HEK293 (cell line): ENCODE results near the gene OGFRL1.

Experiments
- CTCF ChIA-PET: fragments of 350-600 bp; formaldehyde crosslinking; extraction: SDS; loops from one replicate; lab custom pipeline; 2021; ENCODE audit warnings: antibody characterized with exemption; lab: Yijun Ruan, JAX
- POLR2A ChIA-PET: fragments of 300-600 bp; formaldehyde crosslinking; extraction: SDS; loops from one replicate; lab custom pipeline; 2020; ENCODE audit warnings: antibody characterized with exemption, inconsistent platforms; lab: Yijun Ruan, JAX
- H3K27ac ChIP-seq: fragments of 200-500 bp; sonication (Bioruptor generic); 2 replicates; pipeline ENCODE4 v1.5.1; 2014; ENCODE audit warnings: low read depth, low read length, control low read depth, inconsistent platforms; ENCODE audit errors: extremely low read depth
- H3K36me3 ChIP-seq, 2 experiments: fragments of 200-500 bp in 1 of 2; sonication (Bioruptor generic) in 1 of 2; 1 replicate in 1 of 2; 2 replicates in 1 of 2; pipeline ENCODE4 v1.5.1; 2014 to 2017; ENCODE audit warnings: inconsistent platforms in 2 of 2, low read length in 2 of 2; ENCODE audit not compliant: control insufficient read depth in 2 of 2, insufficient read depth in 1 of 2
- H3K4me1 ChIP-seq: fragments of 200-500 bp; sonication (Bioruptor generic); 2 replicates; pipeline ENCODE4 v1.5.1; 2014; ENCODE audit warnings: mild to moderate bottlenecking, low read length, inconsistent platforms; ENCODE audit not compliant: control insufficient read depth, insufficient read depth
- H3K4me3 ChIP-seq: 2 replicates; pipeline ENCODE4 v1.5.1; 2011; ENCODE audit warnings: low read depth, mild to moderate bottlenecking, control low read depth, low read length, moderate library complexity
- H3K9me3 ChIP-seq: fragments of 200-500 bp; sonication (Bioruptor generic); 2 replicates; pipeline ENCODE4 v1.5.1; 2014; ENCODE audit warnings: low read depth, low read length, inconsistent platforms; ENCODE audit not compliant: control insufficient read depth, insufficient read depth
- GFI1B ChIP-seq: fragments of 450-650 bp; formaldehyde crosslinking; IDR thresholded peaks from 2 replicates; pipeline ENCODE4 v1.5.1; 2016; ENCODE audit warnings: missing biosample characterization, missing genetic modification characterization
- HIC1 ChIP-seq: fragments of 450-650 bp; formaldehyde crosslinking; IDR thresholded peaks from 2 replicates; pipeline ENCODE4 v1.5.1; 2016; ENCODE audit warnings: missing biosample characterization, missing genetic modification characterization
- IKZF3 ChIP-seq: fragments of 450-650 bp; IDR thresholded peaks from 2 replicates; pipeline ENCODE4 v1.5.0; 2018; ENCODE audit warnings: missing biosample characterization, mild to moderate bottlenecking, missing genetic modification characterization, moderate library complexity
- KLF16 ChIP-seq: fragments of 450-650 bp; formaldehyde crosslinking; IDR thresholded peaks from 2 replicates; pipeline ENCODE4 v1.5.1; 2017; ENCODE audit warnings: missing biosample characterization, missing genetic modification characterization
- KLF7 ChIP-seq: fragments of 450-650 bp; formaldehyde crosslinking; IDR thresholded peaks from 2 replicates; pipeline ENCODE4 v1.5.1; 2016; ENCODE audit warnings: missing biosample characterization, missing genetic modification characterization, borderline replicate concordance
- KLF8 ChIP-seq: fragments of 450-650 bp; formaldehyde crosslinking; IDR thresholded peaks from 2 replicates; pipeline ENCODE4 v1.5.1; 2016; ENCODE audit warnings: missing biosample characterization, missing genetic modification characterization
- MEIS1 ChIP-seq: sonication (generic); formaldehyde crosslinking; IDR thresholded peaks from 2 replicates; pipeline ENCODE4 v1.8.1; 2022; ENCODE audit warnings: missing genetic modification reagents, mild to moderate bottlenecking, borderline replicate concordance
- SP2 ChIP-seq: fragments of 450-650 bp; formaldehyde crosslinking; IDR thresholded peaks from 2 replicates; pipeline ENCODE4 v1.5.1; 2016; ENCODE audit warnings: missing biosample characterization, missing genetic modification characterization
- SP3 ChIP-seq: fragments of 450-650 bp; formaldehyde crosslinking; IDR thresholded peaks from 2 replicates; pipeline ENCODE4 v1.5.1; 2016; ENCODE audit warnings: missing biosample characterization, missing genetic modification characterization
- ZEB2 ChIP-seq: fragments of 450-650 bp; formaldehyde crosslinking; IDR thresholded peaks from 2 replicates; pipeline ENCODE4 v1.5.1; 2016; ENCODE audit warnings: missing biosample characterization, missing genetic modification characterization
- ZFHX2 ChIP-seq: fragments of 450-650 bp; formaldehyde crosslinking; conservative IDR thresholded peaks from 2 replicates; pipeline ENCODE4 v1.5.1; 2016; ENCODE audit warnings: missing biosample characterization, missing genetic modification characterization
- ZFP69B ChIP-seq: fragments of 450-650 bp; formaldehyde crosslinking; IDR thresholded peaks from 2 replicates; pipeline ENCODE4 v1.5.1; 2016; ENCODE audit warnings: missing biosample characterization, missing genetic modification characterization
- ZIC2 ChIP-seq: fragments of 450-650 bp; formaldehyde crosslinking; IDR thresholded peaks from 2 replicates; pipeline ENCODE4 v1.5.1; 2016; ENCODE audit warnings: missing biosample characterization, missing genetic modification characterization
- ZNF114 ChIP-seq: fragments of 450-650 bp; formaldehyde crosslinking; IDR thresholded peaks from 2 replicates; pipeline ENCODE4 v1.5.0; 2017; ENCODE audit warnings: missing biosample characterization, missing genetic modification characterization
- ZNF2 ChIP-seq: fragments of 450-650 bp; formaldehyde crosslinking; IDR thresholded peaks from 2 replicates; pipeline ENCODE4 v1.5.1; 2016; ENCODE audit warnings: missing biosample characterization, missing genetic modification characterization
- ZNF211 ChIP-seq: fragments of 450-650 bp; formaldehyde crosslinking; IDR thresholded peaks from 2 replicates; pipeline ENCODE4 v1.5.1; 2016; ENCODE audit warnings: low read depth, missing biosample characterization, missing genetic modification characterization
- ZNF221 ChIP-seq: fragments of 450-650 bp; formaldehyde crosslinking; IDR thresholded peaks from 2 replicates; pipeline ENCODE4 v1.5.1; 2017; ENCODE audit warnings: missing biosample characterization, missing genetic modification characterization, borderline replicate concordance
- ZNF76 ChIP-seq: fragments of 450-650 bp; formaldehyde crosslinking; IDR thresholded peaks from 2 replicates; pipeline ENCODE4; 2016; ENCODE audit warnings: low read depth, missing biosample characterization, missing genetic modification characterization, borderline replicate concordance
- ZSCAN16 ChIP-seq: fragments of 450-650 bp; formaldehyde crosslinking; IDR thresholded peaks from 2 replicates; pipeline ENCODE4 v1.5.1; 2016; ENCODE audit warnings: missing biosample characterization, missing genetic modification characterization
- ZXDB ChIP-seq: fragments of 450-650 bp; formaldehyde crosslinking; IDR thresholded peaks from 2 replicates; pipeline ENCODE4 v1.5.1; 2016; ENCODE audit warnings: missing biosample characterization, missing genetic modification characterization
- TF ChIP-seq, protein P1 (sequence below): fragments of 450-650 bp; formaldehyde crosslinking; conservative IDR thresholded peaks from 2 replicates; pipeline ENCODE4 v1.5.1; 2016; ENCODE audit warnings: low read depth, missing biosample characterization, missing genetic modification characterization
- TF ChIP-seq, protein P2 (sequence below): fragments of 450-650 bp; formaldehyde crosslinking; IDR thresholded peaks from 2 replicates; pipeline ENCODE4 v1.5.1; 2016; ENCODE audit warnings: missing biosample characterization, missing genetic modification characterization
- TF ChIP-seq, protein P3 (sequence below): fragments of 450-650 bp; formaldehyde crosslinking; IDR thresholded peaks from 2 replicates; pipeline ENCODE4 v1.5.1; 2017; ENCODE audit warnings: missing biosample characterization, mild to moderate bottlenecking, missing genetic modification characterization, moderate library complexity
- TF ChIP-seq, protein P4 (sequence below): fragments of 450-650 bp; formaldehyde crosslinking; IDR thresholded peaks from 2 replicates; pipeline ENCODE4 v1.5.1; 2016; ENCODE audit warnings: missing biosample characterization, missing genetic modification characterization, borderline replicate concordance

OGFRL1 gene

GRCh38 chr6:71288228-71289038 is at the start of gene OGFRL1:
Gene OGFRL1 (plus strand): TSS chr6:71288811. CDS start chr6:71288937, 126 bp downstream.
- H3K36me3 ChIP-seq, result peaks cover 0 to 4% of the 10 kb centered on the region in 2 experiments; a peak in 1 of 3 replicates
- H3K4me1 ChIP-seq, result peaks cover 18% of the 10 kb centered on the region
- H3K27ac ChIP-seq, result peak within 1 kb of the TSS; percentile 84; the same call in 1 of the 2 replicates
- ChIA-PET CTCF (interaction anchor here (0.6 to 2.2 kb wide), 16 partner anchors 10 to 278 kb away, joined by 3 to 11 read pairs (median 4); no protein-coding TSS in a partner anchor), POLR2A (interaction anchor here (0.5 to 2.4 kb wide), 23 partner anchors 8 to 621 kb away, joined by 3 to 29 read pairs (median 4); partner anchors contain the start of gene SMAP1)
- peak within 1 kb of the TSS; percentile 82 for H3K4me3 ChIP-seq
- H3K9me3 ChIP-seq, result no peaks in the 10 kb centered on the region
- TF ChIP-seq ZIC2 (peak; percentile 90), ZNF114 (tag by site-specific recombination) (no peak), ZEB2 (tag by site-specific recombination) (peak; percentile 81; the same call in 1 of the 2 replicates), KLF8 (peak; percentile 79; the same call in 1 of the 2 replicates), ZSCAN16 (tag by site-specific recombination) (no peak), ZFP69B (tag by site-specific recombination) (0 out of 2 replicates have a peak, but pooled peaks have one; percentile 32), ZXDB (tag by site-specific recombination) (peak; percentile 78; the same call in 1 of the 2 replicates), HIC1 (peak; percentile 69), ZNF76 (tag by site-specific recombination) (peak; percentile 51; the same call in 1 of the 2 replicates), KLF16 (peak; percentile 75), SP2 (tag by site-specific recombination) (peak; percentile 78), IKZF3 (peak; percentile 88), MEIS1 (CRISPR knock-in tag) (no peak), SP3 (peak; percentile 83), ZNF221 (tag by site-specific recombination) (no peak), KLF7 (peak; percentile 80), GFI1B (tag by site-specific recombination) (no peak), ZFHX2 (tag by site-specific recombination) (no peak), ZNF211 (no peak), ZNF2 (tag by site-specific recombination) (peak; percentile 31; the same call in 1 of the 2 replicates)
- TF ChIP-seq, protein P1, sequence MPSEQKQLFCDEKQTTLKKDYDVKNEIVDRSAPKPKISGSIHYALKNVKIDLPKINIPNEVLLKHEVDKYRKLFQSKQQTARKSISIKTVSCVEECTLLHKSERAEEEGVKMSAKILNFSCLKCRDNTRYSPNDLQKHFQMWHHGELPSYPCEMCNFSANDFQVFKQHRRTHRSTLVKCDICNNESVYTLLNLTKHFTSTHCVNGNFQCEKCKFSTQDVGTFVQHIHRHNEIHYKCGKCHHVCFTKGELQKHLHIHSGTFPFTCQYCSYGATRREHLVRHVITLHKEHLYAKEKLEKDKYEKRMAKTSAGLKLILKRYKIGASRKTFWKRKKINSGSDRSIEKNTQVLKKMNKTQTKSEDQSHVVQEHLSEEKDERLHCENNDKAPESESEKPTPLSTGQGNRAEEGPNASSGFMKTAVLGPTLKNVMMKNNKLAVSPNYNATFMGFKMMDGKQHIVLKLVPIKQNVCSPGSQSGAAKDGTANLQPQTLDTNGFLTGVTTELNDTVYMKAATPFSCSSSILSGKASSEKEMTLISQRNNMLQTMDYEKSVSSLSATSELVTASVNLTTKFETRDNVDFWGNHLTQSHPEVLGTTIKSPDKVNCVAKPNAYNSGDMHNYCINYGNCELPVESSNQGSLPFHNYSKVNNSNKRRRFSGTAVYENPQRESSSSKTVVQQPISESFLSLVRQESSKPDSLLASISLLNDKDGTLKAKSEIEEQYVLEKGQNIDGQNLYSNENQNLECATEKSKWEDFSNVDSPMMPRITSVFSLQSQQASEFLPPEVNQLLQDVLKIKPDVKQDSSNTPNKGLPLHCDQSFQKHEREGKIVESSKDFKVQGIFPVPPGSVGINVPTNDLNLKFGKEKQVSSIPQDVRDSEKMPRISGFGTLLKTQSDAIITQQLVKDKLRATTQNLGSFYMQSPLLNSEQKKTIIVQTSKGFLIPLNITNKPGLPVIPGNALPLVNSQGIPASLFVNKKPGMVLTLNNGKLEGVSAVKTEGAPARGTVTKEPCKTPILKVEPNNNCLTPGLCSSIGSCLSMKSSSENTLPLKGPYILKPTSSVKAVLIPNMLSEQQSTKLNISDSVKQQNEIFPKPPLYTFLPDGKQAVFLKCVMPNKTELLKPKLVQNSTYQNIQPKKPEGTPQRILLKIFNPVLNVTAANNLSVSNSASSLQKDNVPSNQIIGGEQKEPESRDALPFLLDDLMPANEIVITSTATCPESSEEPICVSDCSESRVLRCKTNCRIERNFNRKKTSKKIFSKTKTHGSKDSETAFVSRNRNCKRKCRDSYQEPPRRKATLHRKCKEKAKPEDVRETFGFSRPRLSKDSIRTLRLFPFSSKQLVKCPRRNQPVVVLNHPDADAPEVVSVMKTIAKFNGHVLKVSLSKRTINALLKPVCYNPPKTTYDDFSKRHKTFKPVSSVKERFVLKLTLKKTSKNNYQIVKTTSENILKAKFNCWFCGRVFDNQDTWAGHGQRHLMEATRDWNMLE (tag by site-specific recombination), result no peak
- TF ChIP-seq, protein P2, sequence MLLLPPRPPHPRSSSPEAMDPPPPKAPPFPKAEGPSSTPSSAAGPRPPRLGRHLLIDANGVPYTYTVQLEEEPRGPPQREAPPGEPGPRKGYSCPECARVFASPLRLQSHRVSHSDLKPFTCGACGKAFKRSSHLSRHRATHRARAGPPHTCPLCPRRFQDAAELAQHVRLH (tag by site-specific recombination), result peak; percentile 51; the same call in 1 of the 2 replicates
- TF ChIP-seq, protein P3, sequence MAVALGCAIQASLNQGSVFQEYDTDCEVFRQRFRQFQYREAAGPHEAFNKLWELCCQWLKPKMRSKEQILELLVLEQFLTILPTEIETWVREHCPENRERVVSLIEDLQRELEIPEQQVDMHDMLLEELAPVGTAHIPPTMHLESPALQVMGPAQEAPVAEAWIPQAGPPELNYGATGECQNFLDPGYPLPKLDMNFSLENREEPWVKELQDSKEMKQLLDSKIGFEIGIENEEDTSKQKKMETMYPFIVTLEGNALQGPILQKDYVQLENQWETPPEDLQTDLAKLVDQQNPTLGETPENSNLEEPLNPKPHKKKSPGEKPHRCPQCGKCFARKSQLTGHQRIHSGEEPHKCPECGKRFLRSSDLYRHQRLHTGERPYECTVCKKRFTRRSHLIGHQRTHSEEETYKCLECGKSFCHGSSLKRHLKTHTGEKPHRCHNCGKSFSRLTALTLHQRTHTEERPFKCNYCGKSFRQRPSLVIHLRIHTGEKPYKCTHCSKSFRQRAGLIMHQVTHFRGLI, result peak; percentile 44; the same call in 1 of the 2 replicates
- TF ChIP-seq, protein P4, sequence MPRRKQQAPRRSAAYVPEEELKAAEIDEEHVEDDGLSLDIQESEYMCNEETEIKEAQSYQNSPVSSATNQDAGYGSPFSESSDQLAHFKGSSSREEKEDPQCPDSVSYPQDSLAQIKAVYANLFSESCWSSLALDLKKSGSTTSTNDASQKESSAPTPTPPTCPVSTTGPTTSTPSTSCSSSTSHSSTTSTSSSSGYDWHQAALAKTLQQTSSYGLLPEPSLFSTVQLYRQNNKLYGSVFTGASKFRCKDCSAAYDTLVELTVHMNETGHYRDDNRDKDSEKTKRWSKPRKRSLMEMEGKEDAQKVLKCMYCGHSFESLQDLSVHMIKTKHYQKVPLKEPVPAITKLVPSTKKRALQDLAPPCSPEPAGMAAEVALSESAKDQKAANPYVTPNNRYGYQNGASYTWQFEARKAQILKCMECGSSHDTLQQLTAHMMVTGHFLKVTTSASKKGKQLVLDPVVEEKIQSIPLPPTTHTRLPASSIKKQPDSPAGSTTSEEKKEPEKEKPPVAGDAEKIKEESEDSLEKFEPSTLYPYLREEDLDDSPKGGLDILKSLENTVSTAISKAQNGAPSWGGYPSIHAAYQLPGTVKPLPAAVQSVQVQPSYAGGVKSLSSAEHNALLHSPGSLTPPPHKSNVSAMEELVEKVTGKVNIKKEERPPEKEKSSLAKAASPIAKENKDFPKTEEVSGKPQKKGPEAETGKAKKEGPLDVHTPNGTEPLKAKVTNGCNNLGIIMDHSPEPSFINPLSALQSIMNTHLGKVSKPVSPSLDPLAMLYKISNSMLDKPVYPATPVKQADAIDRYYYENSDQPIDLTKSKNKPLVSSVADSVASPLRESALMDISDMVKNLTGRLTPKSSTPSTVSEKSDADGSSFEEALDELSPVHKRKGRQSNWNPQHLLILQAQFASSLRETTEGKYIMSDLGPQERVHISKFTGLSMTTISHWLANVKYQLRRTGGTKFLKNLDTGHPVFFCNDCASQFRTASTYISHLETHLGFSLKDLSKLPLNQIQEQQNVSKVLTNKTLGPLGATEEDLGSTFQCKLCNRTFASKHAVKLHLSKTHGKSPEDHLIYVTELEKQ (tag by site-specific recombination), result no peak
